Activated naive CD8-positive, alpha-beta T cell (primary cell): Measurements from ENCODE around the gene LOC128125822.
"Not testable (repeated sequence)": the region's sequence is repeated elsewhere in the genome, so short reads cannot be mapped to it uniquely, and the experiment has no call there.

Source experiments
- H3K27ac Mint-ChIP-seq: one replicate; pipeline ENCODE4 v1.8.0; 2021; ENCODE audit warnings: mixed read lengths
- H3K27me3 Mint-ChIP-seq: one replicate; pipeline ENCODE4 v1.8.0; 2021; ENCODE audit warnings: mixed read lengths
- H3K36me3 Mint-ChIP-seq: one replicate; pipeline ENCODE4 v1.8.0; 2021; ENCODE audit warnings: mixed read lengths
- H3K4me1 Mint-ChIP-seq: one replicate; pipeline ENCODE4 v1.8.0; 2021; ENCODE audit warnings: low read depth, mixed read lengths
- H3K4me3 Mint-ChIP-seq: one replicate; pipeline ENCODE4 v1.8.0; 2021; ENCODE audit warnings: mild to moderate bottlenecking, mixed read lengths
- H3K9me3 Mint-ChIP-seq: one replicate; pipeline ENCODE4 v1.8.0; 2021; ENCODE audit warnings: low read depth, mixed read lengths

LOC128125822 gene

DNA sequence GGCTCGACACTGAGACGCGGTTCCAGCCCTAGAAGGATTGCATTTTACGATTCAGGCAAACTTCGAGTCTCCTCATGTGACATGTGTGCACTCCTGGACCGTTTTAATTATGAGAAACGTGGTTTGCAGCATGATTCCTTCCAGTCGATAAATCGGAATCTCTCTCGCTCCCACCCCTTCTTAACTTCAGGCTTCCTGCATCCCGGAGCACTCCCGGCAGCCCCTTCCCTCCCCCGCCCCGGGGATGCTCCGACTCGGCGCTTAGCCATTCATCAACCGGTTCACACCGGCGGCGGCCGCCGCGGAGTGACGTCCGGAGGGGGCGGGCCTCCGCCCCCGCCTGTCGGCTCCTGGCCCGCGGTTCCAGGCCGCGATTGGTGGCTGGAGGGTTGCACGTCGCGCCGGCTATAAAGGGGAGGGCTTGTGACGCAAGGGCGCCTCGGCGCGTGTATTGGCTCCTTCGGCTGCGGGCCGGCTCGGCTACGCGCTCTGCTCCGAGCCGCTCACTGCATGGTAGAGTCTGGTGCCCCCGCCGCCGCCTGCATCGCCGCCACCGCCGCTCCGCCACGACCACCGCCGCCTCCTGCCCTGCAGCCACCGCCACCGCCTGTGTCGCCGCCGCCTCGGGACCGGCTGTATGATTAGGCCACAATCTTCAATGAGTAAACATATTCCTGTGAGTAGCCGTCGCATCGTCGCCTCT, at the start of gene LOC128125822, which contains the start of gene PTP4A1:
TSS of gene LOC128125822 (plus strand) at position 437 of the 703 bp plus-strand sequence.
TSS of gene PTP4A1 (plus strand) at position 437 of the 703 bp plus-strand sequence. CDS start 4,401 bp downstream, outside the sequence.
- Mint-ChIP-seq H3K36me3 (peaks cover 5% of the 10 kb centered on the region), H3K27ac (peak within 1 kb of the TSS; percentile 95), H3K27me3 (no peaks in the 10 kb centered on the region), H3K4me1 (peaks cover 42% of the 10 kb centered on the region), H3K4me3 (peak within 1 kb of the TSS; percentile 96), H3K9me3 (no peaks in the 10 kb centered on the region)

DNA sequence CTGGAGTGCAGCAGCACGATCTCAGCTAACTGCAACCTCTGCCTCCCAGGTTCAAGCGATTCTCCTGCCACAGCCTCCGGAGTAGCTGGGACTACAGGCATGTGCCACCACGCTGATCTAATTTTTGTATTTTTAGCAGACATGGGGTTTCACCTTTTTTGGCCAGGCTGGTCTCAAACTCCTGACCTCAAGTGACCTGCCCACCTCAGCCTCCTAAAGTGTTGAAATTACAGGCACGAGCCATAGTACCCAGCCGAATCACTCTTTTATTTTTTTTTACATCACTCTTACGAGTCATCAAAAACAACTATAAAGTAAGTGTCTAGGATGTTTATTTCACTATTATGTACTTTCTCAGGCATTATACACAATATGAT, 49.4 kb upstream of the LOC128125822 start:
- not testable (repeated sequence) for H3K27ac Mint-ChIP-seq, H3K9me3 Mint-ChIP-seq, H3K36me3 Mint-ChIP-seq, H3K4me3 Mint-ChIP-seq, H3K4me1 Mint-ChIP-seq, H3K27me3 Mint-ChIP-seq

DNA sequence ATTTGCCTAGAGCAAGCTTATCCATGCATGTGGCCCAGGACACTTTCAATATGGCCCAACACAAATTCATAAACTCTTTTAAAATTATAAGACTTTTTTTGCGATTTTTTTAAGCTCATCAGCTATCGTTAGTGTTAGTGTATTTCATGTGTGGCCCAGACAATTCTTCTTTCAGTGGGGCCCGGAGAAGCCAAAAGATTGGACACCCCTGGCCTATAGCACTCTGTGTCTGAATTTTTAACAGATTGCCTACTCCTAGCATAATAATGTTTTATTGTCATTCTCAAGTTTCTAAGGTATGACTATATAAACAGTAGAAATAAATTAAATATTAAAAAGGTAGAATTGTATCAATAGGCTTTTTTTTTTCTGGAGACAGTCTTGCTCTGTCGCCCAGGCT, 48.6 kb upstream of the LOC128125822 start:
- Mint-ChIP-seq H3K9me3 (no peaks in the 10 kb centered on the region), H3K4me1 (no peaks in the 10 kb centered on the region), H3K27ac (no peak overlapping the region), H3K36me3 (no peaks in the 10 kb centered on the region), H3K4me3 (no peak overlapping the region), H3K27me3 (peaks cover 2% of the 10 kb centered on the region)

DNA sequence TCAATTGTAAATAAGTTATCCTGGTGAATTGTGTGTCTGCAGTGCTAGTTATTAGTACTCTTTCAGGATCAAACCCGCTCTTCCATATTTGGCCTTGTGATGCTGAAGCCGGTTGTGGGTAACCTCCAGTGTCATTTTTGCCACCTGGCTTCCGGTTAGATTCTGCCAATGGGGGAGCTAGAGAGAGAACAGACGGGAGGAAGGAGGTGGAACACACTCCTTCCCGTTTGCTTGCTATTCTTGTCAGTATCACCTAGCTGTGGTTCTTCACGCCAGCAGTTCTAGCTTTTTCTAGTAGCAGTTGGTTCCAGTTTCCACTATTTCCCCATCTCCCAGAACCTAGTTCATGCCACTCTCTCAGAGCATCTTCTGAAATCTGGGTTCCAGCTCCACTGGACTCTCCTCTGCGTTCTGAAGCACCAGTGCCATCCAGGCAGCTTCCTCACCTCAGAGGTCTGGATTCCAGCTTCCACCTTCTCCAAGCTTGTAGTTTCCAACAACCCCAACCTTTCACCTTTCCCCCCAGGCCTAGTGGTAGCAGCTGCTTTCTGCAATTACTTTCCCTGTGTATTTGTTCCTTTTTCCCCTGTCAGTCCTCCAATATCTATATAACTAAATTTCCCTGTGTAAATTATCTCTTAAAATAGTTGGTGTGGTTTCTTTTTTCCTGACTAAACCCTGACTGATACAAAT, 46.9 kb upstream of the LOC128125822 start:
- Mint-ChIP-seq H3K27ac (no peak overlapping the region), H3K4me3 (no peak overlapping the region), H3K36me3 (no peaks in the 10 kb centered on the region), H3K9me3 (no peaks in the 10 kb centered on the region), H3K4me1 (peaks cover 8% of the 10 kb centered on the region), H3K27me3 (no peaks in the 10 kb centered on the region)

DNA sequence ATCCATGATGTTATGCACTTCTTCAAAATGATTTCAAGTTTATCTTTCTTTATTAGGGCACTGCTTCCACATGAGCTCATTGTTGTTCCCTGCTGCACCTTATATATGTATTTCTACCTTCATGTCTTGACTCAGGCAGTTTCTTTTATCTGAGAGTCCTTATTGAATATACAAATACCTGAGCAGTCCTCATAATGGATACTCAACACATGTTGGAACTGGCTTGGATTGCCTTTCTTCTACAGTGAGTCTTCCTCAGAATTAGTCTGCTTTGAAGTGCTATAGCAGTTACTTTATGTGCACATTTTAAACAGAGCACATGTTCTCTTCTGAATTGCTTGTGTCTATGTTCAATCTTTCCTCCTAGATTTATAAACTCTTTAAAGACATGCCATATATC, 45.3 kb upstream of the LOC128125822 start:
- H3K4me1 Mint-ChIP-seq: peaks cover 8% of the 10 kb centered on the region
- no peaks in the 10 kb centered on the region for H3K9me3 Mint-ChIP-seq
- H3K27me3 Mint-ChIP-seq: no peaks in the 10 kb centered on the region
- H3K4me3 Mint-ChIP-seq: no peak overlapping the region
- no peaks in the 10 kb centered on the region for H3K36me3 Mint-ChIP-seq
- H3K27ac Mint-ChIP-seq: no peak overlapping the region

DNA sequence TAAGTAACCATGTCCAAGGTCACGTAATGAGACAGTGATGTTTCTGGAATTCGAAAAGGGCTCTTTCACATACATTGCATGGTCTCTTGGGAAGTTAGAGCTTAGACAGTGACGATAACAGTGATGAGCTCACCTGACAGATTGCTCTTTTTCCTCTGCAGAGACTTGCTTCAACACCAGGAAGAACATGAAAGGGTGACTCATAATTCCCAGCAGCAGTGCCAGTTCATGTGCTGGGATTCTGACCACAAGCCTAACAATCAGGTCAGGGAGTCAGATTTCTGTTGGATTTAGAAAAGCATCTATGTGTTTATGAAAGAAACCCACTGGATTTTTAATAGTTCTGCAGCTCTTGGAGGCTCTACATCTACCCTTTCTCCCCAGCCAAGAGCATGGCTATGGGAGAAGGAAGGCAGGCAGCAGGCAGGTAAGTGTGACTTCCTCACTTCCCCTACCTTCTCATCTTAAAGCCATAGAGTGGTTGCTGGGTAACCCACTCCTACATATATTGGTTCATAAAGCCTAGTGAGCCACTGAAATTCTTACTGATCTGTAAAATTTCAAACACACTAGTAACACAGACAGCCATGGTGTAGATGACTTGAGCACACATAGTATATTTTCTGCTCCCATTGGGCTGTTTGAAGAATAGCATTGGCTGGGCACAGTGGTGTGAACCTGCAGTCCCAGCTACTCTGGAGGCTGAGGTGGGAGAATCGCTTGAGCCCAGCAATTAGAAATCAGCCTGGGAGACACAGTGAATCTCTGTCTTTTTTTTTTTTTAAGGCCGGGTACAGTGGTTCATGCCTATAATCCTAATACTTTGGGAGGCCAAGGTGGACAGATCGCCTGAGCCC, 44.4 kb upstream of the LOC128125822 start:
- H3K4me3 Mint-ChIP-seq: no peak overlapping the region
- peaks cover 8% of the 10 kb centered on the region for H3K4me1 Mint-ChIP-seq
- no peaks in the 10 kb centered on the region for H3K9me3 Mint-ChIP-seq
- H3K36me3 Mint-ChIP-seq: no peaks in the 10 kb centered on the region
- H3K27me3 Mint-ChIP-seq: no peaks in the 10 kb centered on the region
- H3K27ac Mint-ChIP-seq: no peak overlapping the region

DNA sequence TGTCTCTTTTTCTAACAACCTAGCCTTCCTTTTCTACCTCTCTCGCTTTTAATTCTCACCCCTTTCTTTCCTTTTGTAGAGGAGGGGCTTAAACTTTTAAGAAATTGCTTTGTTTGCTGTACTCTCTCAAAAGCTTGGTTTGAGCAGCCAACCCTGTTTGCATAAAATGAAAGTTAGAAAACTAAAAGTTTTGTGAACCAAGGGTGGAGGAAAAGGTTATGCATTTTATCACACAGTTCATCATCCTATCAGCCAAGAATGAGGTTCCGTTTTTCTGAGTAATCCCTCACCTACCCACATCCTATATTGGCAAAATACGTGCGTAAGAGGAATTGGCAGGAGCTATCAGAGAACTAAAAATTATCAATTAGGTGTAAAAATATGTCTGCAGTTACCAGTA, 42.8 kb upstream of the LOC128125822 start:
- Mint-ChIP-seq H3K4me3 (no peak overlapping the region), H3K36me3 (no peaks in the 10 kb centered on the region), H3K4me1 (peaks cover 8% of the 10 kb centered on the region), H3K27ac (no peak overlapping the region), H3K9me3 (no peaks in the 10 kb centered on the region), H3K27me3 (no peaks in the 10 kb centered on the region)

DNA sequence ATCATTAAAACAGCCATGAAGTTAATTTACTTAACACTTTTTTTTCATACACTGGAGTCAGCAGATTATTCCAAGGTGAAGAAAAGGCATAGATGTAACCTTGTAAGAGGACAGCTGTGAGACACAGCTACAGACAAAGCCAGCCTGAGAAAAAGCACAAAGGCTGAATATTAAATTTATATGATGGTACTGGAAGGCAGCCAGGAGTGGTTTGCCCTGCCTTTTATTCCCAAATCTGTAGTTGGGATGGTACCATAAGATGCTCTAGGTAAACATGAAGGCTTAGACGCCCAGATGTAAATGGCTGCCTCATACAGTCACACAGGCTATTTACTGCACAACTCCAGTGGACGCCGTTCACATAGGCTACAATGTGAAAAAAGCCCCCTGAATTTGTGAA, 42.1 kb upstream of the LOC128125822 start:
- Mint-ChIP-seq H3K4me3 (no peak overlapping the region), H3K9me3 (no peaks in the 10 kb centered on the region), H3K4me1 (peaks cover 8% of the 10 kb centered on the region), H3K27me3 (no peaks in the 10 kb centered on the region), H3K36me3 (no peaks in the 10 kb centered on the region), H3K27ac (no peak overlapping the region)

DNA sequence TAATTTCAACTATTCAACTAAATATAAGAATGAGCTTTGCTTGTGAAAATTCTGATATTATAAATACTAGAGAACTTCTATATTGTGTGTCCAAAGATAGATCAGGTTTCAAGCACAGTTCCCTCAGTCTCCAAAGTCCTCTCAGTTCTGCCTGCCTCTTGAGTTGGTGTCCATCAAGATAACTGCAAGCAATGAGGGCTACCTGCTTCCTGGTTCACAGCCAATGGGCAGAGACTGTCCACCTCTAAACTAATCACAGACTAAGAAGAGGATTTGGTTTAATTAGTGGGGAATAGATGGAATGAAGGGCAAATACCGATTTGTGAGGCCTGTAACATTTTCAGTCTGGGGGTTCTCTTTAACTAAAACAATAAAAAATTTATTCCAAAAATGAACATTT, 41.3 kb upstream of the LOC128125822 start:
- Mint-ChIP-seq H3K4me3 (no peak overlapping the region), H3K4me1 (peaks cover 8% of the 10 kb centered on the region), H3K27me3 (no peaks in the 10 kb centered on the region), H3K36me3 (no peaks in the 10 kb centered on the region), H3K27ac (no peak overlapping the region), H3K9me3 (no peaks in the 10 kb centered on the region)

DNA sequence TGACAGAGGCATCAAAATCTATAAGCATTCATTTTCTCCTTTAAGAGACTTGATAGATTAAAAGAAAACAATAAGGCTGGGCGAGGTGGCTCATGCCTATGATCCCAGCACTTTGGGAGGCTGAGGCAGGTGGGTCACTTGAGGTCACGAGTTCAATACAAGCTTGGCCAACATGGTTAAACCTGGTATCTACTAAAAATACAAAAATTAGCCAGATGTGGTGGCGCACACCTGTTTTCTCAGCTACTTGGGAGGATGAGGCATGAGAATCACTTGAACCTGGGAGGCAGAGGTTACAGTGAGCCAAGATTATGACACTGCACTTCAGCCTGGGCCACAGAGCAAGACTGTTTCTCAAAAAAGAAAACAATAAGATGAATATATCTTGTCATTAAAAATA, 39.3 kb upstream of the LOC128125822 start:
- Mint-ChIP-seq H3K9me3 (no peaks in the 10 kb centered on the region), H3K36me3 (peaks cover 3% of the 10 kb centered on the region), H3K27ac (no peak overlapping the region), H3K27me3 (peaks cover 4% of the 10 kb centered on the region), H3K4me1 (peaks cover 8% of the 10 kb centered on the region), H3K4me3 (no peak overlapping the region)

DNA sequence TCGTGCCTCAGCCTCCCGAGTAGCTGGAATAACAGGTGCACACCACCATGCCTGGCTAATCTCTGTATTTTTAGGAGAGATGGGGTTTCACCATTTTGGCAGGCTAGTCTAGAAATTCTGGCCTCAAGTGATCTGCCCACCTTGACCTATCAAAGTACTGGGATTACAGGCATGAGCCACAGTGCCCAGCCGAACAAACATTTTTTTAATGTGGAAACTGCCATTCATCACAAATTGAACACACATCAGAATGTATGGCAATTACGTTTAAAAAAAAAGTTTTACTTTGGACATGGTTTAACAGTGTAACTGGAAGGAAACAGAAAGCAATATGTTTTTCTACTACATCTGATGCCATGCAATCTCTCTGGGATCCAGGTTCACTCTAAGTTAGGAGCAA, 38.3 kb upstream of the LOC128125822 start:
- Mint-ChIP-seq H3K36me3 (peaks cover 3% of the 10 kb centered on the region), H3K4me3 (no peak overlapping the region), H3K9me3 (no peaks in the 10 kb centered on the region), H3K4me1 (peaks cover 8% of the 10 kb centered on the region), H3K27ac (no peak overlapping the region), H3K27me3 (peaks cover 4% of the 10 kb centered on the region)

DNA sequence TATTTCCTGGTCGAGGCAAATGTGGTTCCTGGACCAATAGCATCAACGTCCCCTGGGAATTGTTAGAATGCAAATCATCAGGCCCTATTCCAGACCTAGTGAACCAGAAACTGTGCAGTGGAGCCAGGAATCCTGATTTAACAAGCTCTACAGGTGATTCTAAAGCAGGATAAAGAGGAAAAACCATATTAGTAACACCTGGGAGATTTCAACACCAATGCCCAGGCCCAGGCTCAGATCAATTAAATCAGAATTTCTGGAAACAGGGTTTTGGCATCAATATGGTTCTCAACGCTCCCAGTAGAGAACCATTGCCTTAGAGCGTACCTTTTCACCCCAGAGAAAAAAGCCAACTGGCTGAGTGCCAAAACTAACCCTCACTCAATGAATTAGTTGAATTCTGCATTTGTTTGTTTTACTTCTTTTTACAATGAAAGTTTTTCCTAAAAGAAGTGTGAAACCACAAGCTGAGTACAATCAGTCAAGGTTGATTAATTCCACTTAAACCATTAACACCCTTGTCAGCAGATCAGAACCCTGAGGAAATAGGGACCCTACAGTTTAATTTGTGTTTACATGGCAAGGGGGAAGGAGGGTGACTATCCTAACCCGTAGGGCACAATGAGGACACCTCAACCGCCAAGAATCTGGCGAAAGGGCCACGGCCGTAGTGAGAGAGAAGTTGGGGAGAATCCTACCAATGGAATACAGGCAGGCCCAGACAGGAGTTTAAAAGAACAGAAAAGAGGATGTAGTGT, 34.9 kb upstream of the LOC128125822 start:
- Mint-ChIP-seq H3K27ac (no peak overlapping the region), H3K9me3 (no peaks in the 10 kb centered on the region), H3K4me3 (no peak overlapping the region), H3K36me3 (peaks cover 3% of the 10 kb centered on the region), H3K27me3 (peaks cover 11% of the 10 kb centered on the region), H3K4me1 (no peaks in the 10 kb centered on the region)

DNA sequence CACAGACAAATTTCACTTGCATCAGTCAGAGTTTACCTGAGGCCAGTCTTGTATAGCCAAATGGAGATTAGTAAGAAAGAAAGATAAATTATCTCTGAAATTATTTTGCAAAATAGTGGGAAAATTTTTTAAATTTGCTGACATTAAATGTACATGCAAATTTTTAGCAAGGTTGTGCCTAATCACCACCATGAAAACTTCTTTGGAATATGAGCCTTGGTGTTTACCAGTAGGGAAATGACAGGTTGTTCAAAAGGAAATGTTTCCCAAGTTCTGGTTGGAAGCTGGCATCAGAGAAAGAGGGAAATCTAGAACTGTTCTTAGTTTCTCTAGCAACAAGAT, 34.4 kb upstream of the LOC128125822 start:
- H3K4me1 Mint-ChIP-seq: no peaks in the 10 kb centered on the region
- H3K4me3 Mint-ChIP-seq: no peak overlapping the region
- no peaks in the 10 kb centered on the region for H3K9me3 Mint-ChIP-seq
- H3K27me3 Mint-ChIP-seq: peaks cover 15% of the 10 kb centered on the region
- H3K27ac Mint-ChIP-seq: no peak overlapping the region
- H3K36me3 Mint-ChIP-seq: peaks cover 3% of the 10 kb centered on the region

DNA sequence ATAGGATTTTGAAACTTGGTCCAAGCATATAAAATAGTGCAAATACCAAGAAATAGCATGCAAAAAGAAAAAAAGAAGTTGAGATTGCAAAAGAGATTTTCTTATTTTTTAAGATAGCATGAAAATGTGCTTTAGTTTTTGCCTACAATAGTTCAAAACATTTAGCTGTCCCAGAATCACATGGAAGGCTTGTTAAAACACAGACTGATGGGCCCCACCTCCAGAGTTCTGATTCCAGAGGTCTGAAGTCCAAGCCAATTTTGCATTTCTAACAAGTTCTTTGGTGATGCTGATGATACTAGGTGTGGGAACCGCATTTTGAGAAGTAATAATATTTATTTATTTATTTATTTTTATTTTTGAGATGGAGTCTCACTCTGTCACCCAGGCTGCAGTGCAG, 33.7 kb upstream of the LOC128125822 start:
- peaks cover 3% of the 10 kb centered on the region for H3K36me3 Mint-ChIP-seq
- H3K4me3 Mint-ChIP-seq: no peak overlapping the region
- peaks cover 17% of the 10 kb centered on the region for H3K27me3 Mint-ChIP-seq
- H3K27ac Mint-ChIP-seq: no peak overlapping the region
- no peaks in the 10 kb centered on the region for H3K9me3 Mint-ChIP-seq
- no peaks in the 10 kb centered on the region for H3K4me1 Mint-ChIP-seq
